GM23248 (cell line): ENCODE data around the gene BRCA1.

Experiments
- EZH2 ChIP-seq: fragments of 200-600 bp; sonication (generic); IDR thresholded peaks from 2 replicates; pipeline ENCODE4 v1.6.1; 2018; ENCODE audit warnings: antibody characterized with exemption, mild to moderate bottlenecking; ENCODE audit not compliant: insufficient read depth, poor library complexity, severe bottlenecking
- EZH2phosphoT487 ChIP-seq: fragments of 200-600 bp; sonication (generic); IDR thresholded peaks from 2 replicates; pipeline ENCODE4 v1.6.1; 2018; ENCODE audit warnings: antibody characterized with exemption, moderate library complexity, mild to moderate bottlenecking, low read depth; ENCODE audit not compliant: insufficient read depth

- TF ChIP-seq EZH2phosphoT487 (no peak), EZH2 (no peak)
Measured at GRCh38 chr17:43079641-43080302, 45.4 kb downstream of the BRCA1 start.
